HPDE6-E6E7 (cell line): ENCODE results near the gene CFAP221.
"Not testable (repeated sequence)": the region's sequence is repeated elsewhere in the genome, so short reads cannot be mapped to it uniquely, and the experiment has no call there.

Experiments used
- DNase-seq: peaks from one replicate; pipeline ENCODE4 v3.0.0; 2011; ENCODE audit warnings: missing footprints; ENCODE audit errors: extremely low spot score

CFAP221 gene

DNA sequence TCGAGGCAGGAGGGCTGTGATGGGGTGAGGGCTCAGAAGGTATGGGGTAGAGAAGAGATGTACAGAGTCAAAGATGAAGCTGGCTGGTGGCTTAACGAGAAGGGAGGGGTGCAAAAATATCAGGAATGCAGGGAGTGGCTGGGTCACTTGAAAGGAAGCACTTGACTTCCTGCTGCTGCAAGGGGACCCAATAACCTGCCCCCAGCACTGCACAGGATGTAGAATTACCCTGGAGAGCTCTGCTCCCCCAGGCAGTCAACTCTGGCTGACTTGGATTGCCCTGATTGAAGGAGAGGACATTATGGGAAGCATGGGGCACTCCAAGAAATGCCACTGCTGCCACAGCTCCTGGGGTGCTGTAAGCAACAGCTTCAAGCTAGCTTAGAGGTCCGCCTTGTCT lies 41.8 kb downstream of the CFAP221 start:
- DNase-seq = no peak

DNA sequence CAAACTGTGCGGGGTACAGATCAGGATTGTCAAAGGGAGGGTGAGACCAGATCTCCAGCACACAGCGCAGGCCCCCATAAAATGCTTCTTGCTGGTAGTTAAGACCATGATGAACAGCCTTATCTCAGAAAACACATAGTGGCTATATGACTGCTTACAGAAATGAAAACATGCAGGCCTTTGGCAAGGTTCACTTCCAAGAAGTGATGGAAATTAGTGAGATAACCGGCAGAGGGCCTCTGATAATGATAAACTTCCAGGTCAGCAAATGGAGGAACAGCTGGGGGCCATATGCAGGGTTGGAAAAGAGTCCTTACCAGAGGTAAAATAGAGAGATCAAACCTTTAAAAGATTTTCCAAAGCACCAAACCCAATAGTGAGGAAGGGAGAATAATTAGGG lies 46.6 kb downstream of the CFAP221 start:
- DNase-seq = no peak

DNA sequence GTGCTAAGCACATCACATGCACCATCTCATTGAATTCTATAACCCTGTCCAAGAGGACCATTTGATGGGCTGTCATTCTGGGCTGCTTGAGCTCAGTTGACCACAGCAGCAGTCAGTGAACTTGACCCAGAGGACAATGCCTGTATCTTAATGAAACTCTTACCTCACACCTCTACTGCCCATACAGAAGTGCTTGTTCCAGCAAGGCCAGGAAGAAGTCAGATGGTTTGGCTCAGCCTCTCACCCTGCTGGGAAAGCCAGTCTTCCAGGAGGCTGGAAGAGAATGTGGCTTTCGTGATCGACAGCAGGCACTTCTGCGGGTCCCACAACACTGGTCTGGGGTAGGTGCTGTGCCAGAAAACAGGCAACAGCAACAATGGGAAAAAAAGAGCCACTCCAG lies 47.3 kb downstream of the CFAP221 start:
- no peak for DNase-seq

DNA sequence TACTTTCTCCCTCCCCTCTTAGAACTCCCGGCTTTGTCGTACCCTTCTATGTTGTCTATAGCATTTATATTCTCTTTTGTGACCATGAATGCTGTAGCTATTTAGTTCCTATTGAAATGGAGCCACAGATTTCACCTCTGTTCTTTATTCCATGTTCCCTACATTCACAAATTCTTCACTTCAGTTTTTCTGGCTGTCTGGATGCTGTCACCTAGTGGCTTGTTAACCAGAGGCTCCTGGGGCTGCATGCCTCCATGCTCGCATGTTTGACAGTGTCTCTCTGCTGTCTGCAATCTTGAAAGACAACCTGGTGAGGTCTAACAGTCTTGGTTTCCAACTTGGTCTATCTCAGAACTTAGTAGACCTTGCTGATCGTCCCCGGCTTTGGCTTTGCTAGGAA lies 48.2 kb downstream of the CFAP221 start:
- DNase-seq = no peak

DNA sequence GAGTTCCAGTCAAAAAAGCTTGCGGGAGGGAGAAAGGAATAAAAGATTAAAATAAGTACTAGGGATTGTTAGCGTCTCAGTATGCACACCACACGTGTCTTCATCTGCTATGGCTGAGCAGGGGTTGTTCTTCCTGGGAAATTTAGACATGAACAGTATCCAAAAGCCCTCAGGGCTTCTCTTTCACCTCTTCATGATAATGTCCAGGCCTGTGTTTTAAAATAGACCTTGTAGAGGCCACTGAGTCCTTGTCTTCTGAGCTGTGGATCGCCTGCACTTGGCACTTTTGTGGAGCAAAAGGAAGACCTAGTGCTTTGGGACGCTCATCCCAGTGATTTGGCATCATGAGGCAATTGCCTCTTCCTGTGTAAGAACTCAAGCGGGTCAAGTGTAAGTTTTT lies 52.4 kb downstream of the CFAP221 start:
- no peak for DNase-seq

DNA sequence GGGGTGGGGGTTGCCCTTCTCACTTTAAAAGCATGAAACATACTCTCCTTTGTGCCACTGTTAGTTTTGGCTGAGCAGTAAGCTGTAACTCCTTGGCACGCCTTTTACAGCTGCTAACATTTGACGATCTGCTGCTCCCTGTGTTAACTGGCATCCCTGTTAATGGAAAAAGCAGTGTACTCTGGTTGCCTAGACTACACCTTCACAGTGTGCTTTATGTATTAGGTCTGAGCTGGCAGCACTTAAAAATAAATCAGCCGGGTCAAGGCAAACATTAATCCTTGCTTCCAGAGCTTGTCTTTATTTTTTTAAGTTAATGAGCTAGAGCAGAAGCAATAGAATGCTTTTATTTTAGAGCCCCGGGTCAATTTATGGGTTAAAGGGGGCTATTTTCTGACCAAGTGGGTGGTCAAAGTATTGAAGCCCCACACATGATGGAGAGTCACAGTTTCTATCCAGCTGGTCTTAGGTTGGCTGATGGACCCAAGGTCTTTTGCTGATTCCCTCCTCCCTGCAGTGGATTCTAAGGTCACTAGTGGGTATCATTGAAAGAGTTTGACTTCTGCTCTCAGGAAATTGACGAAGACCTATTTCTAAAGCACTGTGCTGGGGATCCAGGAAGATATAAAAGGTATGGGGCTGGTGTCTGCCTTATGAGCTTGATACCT lies 54.5 kb downstream of the CFAP221 start:
- DNase-seq = no peak

DNA sequence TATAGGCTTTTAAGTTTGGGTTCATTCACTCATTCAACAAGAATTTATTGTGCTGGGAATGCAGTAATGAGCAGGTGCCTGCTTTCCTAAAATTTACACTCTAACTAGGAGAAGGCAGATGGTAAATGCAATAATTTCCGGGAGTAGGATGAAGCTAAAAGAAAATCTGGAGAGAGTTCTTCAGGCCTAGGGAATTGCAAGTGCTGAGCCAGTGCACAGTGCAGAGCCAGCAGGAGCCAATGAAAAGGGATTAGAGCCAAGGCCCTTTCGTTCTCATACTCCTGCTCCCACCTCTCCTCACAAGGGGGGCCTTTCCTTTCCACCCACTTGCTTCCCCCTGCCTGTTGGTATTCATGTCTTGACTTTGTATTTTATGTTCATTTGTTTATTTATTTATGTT lies 55.1 kb downstream of the CFAP221 start:
- DNase-seq = no peak

DNA sequence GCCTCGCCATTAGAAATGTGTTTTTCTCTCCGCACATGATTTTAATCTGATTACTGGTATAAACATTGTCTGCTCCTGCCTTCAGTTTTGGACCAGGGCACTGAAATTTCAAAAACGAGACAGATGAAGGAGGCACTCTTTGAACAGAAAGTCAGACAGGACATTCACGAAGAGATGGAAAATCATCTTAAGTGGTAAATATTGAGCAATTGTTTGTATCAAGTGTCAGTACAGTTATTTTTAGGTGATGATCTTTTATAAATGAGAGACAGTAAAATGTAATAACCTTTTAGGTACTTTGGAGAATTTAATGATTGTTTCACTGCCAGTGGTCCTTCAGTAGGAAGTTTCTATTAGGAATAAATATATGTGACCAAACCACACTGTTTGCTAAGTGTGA lies 60.8 kb downstream of the CFAP221 start:
- DNase-seq = no peak

DNA sequence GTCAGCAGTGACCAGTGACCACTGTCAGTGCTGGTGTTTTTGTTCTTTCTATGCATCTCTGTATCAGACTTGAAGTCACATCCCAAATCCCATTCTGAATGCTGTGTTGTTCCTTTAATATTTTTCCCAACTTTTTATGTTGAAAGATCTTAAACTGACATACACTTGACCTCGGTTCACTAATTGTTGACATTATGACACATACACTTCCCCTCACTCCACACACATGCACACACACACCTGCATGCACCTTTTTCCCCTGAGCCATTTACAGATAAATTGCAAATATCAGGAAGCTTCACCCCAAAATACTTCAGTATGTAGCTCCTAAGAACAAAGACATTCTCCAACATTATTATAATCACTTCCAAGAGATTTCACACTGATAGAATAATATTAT lies 62.4 kb downstream of the CFAP221 start:
- DNase-seq = no peak

DNA sequence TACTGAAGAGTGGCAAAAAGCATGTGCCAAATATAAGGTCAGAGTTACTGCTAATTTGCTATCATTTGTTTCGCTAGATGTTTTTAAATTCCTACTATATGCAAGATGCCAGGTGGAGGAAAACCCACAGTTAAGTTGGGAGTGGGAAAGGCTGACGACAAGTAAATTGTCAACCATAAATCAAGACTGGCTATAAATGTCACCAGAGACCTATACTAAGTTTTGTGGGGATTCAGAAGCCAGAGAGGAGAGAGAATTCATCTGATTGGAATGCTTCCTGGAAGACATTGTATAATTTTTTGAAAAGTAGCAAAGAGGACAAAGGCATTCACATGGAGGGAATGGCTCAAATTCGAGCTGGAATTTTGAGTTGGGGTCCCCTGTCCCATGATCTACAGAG lies 64.3 kb downstream of the CFAP221 start:
- no peak for DNase-seq

DNA sequence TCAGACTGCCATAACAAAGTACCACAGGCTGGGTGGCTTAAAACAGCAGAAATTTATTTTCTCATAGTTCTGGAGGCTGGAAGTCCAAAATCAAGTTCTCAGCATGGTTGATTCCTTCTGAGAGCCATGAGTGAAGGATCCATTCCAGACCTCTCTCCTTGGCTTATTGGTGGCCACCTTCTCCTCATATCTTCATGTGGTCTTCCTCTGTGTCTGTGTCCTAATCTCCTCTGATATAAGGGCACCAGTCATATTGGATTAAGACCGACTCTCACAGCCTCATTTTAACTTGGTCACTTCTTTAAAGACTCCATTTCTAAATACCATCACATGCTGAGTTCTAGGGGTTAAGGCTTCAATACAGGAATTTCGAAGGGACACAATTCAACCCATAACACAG lies 65.1 kb downstream of the CFAP221 start:
- no peak for DNase-seq

DNA sequence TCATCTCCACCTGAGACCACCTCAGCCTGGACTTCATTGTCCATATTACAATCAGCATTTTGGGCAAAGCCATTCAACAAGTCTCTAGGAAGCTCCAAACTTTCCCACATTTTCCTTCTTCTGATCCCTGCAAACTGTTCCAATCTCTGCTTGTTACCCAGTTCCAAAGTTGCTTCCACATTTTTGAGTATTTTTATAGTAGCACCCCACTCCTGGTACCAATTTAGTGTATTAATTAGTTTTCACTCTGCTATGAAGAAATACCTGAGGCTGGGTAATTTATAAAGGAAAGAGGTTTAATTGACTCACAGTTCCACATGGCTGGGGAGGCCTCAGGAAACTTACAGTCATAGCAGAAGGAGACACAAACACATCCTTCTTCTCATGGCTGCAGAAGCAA lies 69.9 kb downstream of the CFAP221 start:
- DNase-seq = not testable (repeated sequence)

DNA sequence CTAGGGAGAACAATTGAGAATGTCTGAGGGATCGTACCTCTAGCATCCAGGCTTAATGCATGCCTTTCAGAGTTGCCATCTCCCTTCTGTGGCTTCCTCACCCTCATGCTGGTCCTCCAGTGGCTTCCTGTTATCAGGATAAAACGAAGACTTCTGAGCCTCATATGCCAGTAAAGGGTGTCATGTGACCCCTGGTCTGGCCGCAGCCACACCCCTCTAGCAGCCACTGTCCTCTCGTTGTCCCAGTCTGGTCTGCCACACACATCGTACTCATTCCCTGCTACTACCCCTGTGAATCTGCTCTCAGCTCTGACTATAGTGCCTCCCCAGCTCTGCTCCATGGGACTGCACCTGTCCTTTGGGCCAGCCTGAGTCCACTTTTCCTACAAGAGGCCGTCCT lies 72.2 kb downstream of the CFAP221 start:
- no peak for DNase-seq

DNA sequence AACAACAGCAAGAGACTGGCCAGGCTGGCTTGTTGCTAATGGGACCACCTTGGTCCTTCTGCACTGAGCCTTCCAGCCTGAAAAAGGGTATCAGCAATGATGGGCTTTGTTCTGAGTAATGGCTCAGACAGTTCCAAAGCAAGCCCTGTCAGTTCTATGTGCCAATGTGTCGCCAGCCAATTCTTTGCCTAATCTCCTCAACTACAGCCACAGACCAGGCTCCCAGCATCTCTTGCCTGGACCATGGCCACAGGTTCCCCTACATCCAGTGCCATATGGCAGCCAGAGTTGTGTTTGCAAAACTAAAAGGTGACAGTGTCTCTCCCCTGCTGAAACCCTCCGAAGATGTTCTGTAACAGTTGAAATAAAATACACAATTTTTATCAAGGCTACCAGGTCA lies 73.2 kb downstream of the CFAP221 start:
- DNase-seq = no peak

DNA sequence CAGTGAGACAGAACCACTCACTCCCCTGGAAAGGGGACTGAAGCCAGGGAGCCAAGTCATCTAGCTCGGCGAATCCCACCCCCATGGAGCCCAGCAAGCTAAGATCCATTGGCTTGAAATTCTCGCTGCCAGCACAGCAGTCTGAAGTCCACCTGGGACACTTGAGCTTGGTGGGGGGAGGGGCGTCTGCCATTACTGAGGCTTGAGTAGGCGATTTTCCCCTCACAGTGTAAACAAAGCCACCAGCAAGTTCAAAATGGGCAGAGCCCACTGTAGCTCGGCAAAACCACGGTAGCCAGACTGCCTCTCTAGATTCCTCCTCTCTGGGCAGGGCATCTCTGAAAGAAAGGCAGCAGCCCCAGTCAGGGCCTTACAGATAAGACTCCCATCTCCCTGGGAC lies 74.5 kb downstream of the CFAP221 start:
- DNase-seq = not testable (repeated sequence)

DNA sequence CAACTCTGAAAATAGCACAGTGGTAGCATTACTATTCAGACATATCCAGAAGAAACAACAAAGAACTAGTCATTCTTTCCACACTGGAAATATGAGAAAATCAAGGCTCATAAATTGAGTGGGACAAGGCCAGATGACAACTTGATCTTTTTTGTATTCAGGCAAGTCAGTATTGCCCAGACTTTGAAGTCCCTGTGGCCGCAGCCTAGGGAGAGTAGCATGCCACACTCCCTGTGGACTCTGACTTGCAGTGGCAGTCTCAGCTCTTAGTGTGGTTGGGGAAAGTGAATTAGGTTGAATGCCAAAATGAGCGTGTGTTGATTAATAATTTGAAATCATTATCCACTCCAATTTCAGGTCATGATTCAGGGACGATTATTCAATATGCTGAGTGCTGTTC lies 81.0 kb downstream of the CFAP221 start:
- DNase-seq = no peak

DNA sequence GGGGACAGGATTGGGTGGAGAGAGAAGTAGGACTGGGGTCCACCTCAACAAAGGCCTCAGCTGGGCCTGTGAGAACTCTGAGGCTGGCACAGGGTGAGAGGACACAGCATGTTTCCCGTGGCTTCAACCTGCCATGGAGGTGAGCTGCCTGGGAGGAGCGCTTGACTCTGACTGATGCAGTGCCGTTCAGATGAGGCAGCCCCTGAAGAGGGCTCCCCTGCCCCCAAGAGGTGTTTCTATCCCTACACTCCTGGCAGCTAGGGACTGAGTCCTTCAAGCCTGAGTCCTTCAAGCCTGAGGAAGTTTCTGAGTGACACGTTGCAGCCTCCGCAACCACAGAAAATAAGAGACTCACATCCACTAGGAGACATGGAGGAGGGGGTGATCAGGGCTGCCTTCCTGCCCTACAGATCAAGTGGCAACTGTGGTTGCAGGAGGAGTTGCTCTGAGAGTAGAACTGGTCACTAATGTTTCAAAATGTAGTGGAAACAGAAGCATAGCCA lies 85.1 kb downstream of the CFAP221 start:
- DNase-seq = no peak

DNA sequence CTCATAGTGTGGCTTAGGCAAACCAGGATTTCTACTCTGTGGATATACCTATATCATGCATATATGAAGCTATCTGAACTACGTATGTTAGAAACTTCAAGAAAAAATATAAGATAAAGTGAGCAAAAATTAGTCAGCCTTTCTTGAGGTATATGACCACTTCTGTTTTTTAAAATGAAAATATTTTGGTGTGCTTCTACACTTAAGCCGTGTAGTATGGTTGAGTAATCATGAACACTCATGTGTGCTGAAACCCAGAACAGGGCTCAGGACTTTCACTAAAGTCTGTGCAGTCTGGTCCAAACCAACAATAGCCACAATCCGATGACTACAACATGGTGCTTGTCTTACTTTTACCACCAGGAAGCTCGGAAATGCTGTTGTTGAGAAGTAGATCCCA lies 85.9 kb downstream of the CFAP221 start:
- no peak for DNase-seq

DNA sequence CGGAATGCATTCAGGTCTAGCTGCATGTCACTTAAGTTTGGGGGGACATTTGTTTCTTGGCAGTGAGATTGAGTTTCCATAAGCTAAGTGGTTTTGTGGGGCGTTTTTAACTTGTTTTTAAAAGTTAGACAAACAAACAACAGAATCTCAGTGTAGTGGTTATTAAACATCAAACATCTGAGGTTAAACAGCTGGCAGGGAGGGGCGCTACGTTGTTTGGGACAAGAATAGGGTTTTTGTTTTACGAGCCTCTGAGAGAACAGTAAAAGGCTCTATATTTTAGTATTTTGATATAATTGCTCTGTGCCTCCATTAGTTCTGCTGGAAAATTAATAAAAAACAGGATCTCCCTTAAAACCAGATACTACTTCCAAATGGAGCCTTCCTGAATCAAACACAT lies 93.1 kb downstream of the CFAP221 start:
- no peak for DNase-seq

DNA sequence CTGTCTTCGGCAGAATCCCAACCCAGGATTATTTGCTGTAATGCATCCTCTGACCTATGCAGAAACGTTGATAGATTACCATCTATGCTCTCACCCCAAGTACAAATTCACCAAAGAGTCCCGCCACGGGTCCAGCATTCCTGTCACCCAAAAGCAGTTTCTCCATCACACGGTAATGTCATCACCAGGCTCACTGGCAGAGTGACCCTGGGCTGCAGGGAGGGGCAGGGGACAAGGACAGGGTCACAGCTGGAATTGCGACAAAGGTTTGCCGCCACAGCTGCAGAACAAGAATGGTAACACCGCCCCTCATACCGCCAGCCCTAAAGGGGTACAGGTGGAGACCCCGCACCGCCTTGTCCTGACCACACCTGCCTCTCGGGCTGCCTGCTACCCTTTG lies 94.0 kb downstream of the CFAP221 start:
- no peak for DNase-seq

DNA sequence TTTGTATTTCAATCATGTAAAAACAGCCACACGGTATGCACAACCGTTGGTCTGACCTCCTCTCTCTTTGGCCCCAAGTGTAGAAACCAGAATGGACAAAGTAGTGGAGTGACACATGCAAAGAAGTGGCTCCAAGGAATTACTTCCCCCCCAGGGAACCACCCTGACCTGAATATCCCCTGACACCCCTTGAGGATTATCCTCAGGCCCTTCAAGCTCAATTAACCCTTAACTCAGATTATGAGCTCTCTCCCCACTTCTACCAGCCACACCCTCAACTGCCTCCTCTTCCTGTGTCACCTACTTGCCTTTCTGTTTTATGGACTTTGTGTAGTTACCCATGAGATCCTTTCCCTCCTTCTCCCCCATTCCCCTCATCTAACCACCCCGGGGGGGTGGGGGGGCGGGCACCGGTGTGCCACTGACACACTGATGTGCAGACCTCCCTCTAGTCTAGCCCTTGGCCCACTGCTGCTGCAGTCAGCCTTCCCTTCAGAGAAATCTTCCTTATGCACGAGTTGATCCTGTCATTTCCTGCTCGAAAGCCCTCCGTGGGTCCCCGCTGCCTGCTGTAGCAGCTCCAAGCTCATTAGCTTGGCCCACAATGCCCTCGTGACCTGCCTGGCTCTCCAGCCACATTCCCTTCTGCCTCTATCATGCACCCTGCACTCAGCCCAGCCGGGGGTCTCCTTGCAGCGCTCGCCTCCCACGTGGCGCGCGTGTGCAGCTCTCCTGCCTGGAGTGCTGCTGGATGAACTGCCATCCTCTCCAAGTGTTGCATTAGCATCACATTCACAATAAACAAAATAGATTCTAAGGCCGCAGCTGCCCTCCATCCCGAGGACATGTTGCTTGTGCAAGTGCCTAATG lies 94.7 kb downstream of the CFAP221 start:
- no peak for DNase-seq

DNA sequence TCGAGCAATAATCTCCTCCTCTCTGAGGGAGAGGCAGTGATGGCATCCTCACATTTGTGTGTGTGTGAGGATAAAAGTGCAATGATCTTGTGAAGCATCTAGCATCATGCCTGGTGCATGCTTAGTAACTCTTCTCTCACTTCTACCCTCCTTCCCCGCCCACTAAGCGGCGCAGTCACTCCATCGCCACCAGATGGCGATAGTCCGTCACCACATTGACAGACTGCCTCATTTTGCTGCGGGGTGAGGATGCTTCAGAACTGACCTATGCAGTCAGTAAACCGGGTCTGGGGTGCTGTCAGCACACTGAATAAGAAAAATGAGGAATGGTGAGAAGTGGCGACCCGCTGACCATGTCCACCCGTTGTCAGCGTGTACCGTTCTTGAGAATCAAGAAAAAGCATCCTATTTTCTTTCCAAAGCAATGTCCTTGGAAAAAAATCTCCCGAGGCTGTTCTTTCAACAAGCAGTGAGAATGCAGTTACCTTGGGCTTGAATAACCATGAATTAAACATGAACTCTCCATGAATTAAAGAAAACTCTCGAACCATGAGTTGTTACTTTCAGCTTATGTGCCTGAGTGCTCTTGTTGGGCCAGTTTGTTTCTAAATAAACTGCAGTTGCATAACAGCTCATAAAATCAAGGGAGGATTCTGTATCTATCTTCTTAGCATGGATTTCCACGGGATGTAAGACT lies 97.5 kb downstream of the CFAP221 start:
- peak; percentile 80 for DNase-seq

DNA sequence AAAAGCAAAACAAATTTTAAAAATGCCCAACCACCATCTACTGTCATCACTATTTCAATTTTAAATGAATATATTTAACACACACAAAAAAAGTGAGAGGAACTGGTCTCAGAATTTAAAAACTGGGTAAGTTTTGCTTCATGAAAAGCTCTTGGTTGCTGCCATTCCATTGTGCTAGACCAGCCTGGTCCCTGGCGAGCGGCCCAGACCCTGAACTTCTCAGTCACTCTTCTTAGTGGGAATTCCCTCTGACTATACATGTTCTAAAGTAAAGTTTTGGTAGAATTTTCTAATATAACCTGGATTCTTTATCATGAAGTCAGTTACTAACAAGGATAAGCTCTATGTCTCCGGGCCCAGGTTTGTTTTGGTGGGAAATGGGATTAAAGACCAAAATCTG lies 99.9 kb downstream of the CFAP221 start:
- no peak for DNase-seq
